Measurements from ENCODE around the gene AIM2. TPM values are rescaled to one million over a fixed set of nuclear protein-coding genes. Genes with fewer than 3 reads are reported as not detected.

AIM2 gene
- total and polyA plus RNA-seq, 10 of the 15 experiments (the other 5 are each of a cell fraction or from before 2014, with no cell fraction given) = 7.9 to 35.7 (median 12.8) TPM

GRCh38 chr1:159120317-159120716 is 43.8 kb upstream of the AIM2 start:
- TF ChIP-seq FOS (IDR thresholded peaks at IDR 0.05; ENCODE audit: borderline replicate concordance, extremely low read depth, insufficient read length) (no peak), CUX1 (IDR thresholded peaks at IDR 0.05; ENCODE audit: insufficient replicate concordance, low read depth, low read length) (no peak), E4F1 (IDR thresholded peaks at IDR 0.05; ENCODE audit: borderline replicate concordance, partially characterized antibody) (no peak), SMAD1 (IDR thresholded peaks at IDR 0.05; ENCODE audit: low read depth, partially characterized antibody) (no peak), ATF3 (IDR thresholded peaks at IDR 0.05; ENCODE audit: borderline replicate concordance, extremely low read depth, low read depth, low read length) (no peak), CHD1 (IDR thresholded peaks at IDR 0.05; ENCODE audit: low read depth, low read length) (no peak), MLLT1 (IDR thresholded peaks at IDR 0.05) (no peak), EGR1 (IDR thresholded peaks at IDR 0.05; ENCODE audit: borderline replicate concordance in 1 of 2, low read depth in 2 of 2, low read length in 2 of 2) (no peak), ESRRA (IDR thresholded peaks at IDR 0.05; ENCODE audit: low read length) (no peak), NBN (IDR thresholded peaks at IDR 0.05) (no peak)
- H3K9ac ChIP-seq (ENCODE audit: control insufficient read depth, insufficient read depth, low read length) = no peak overlapping the region
- intact Hi-C loops (cut with micrococcal nuclease; ENCODE audit: unreplicated experiment) (no loop called here), in situ Hi-C loops (cut with MboI) (no loop called here)
- H3K4me3 ChIP-seq = no peak overlapping the region
- no peak overlapping the region for H2AFZ ChIP-seq (ENCODE audit: control insufficient read depth, low read depth, low read length)
- no peaks in the 10 kb centered on the region for H4K20me1 ChIP-seq (ENCODE audit: control insufficient read depth, insufficient read depth)
- ChIA-PET CTCF (interaction anchor here (0.9 to 2.2 kb wide), 3 partner anchors 12 to 93 kb away, joined by 3 to 11 read pairs (median 5); no protein-coding TSS in a partner anchor), POLR2A (no interaction called here), SMC1A (ENCODE audit: uncharacterized antibody, unreplicated experiment) (interaction anchor here (1.3 to 1.6 kb wide), 2 partner anchors 12 to 42 kb away, joined by 3 to 6 read pairs; no protein-coding TSS in a partner anchor), RAD21 (ENCODE audit: unreplicated experiment) (no interaction called here)
- 48% methylated on average over 4 of the region's 4 CpGs for WGBS (ENCODE audit: insufficient coverage, insufficient replicate concordance, low lambda C conversion rate, missing lambda C conversion rate)
- no peak overlapping the region for H3K27ac ChIP-seq (ENCODE audit: control insufficient read depth, insufficient read depth)
- H3K79me2 ChIP-seq (ENCODE audit: control insufficient read depth, insufficient read depth, low read length) = no peaks in the 10 kb centered on the region
- DNase-seq (ENCODE audit: low read depth, low spot score) (no peak), ATAC-seq (no peak), FAIRE-seq (no peak)
- peaks cover 9% of the 10 kb centered on the region for H3K4me1 ChIP-seq (ENCODE audit: control insufficient read depth, insufficient read depth, low read length)
- no peaks in the 10 kb centered on the region for H3K36me3 ChIP-seq (ENCODE audit: control insufficient read depth in 2 of 2, insufficient read depth in 2 of 2, low read length in 1 of 2)
- BruUV-seq (replicated peaks) = no TSS peak
- no peaks in the 10 kb centered on the region for H3K9me3 ChIP-seq (replicated peaks; ENCODE audit: control insufficient read depth, insufficient read depth, low read length)
- no peak overlapping the region for H3K4me2 ChIP-seq (ENCODE audit: control insufficient read depth, insufficient read depth)
- peaks cover 2 to 11% of the 10 kb centered on the region in 2 experiments; a peak in 3 of 4 replicates for H3K27me3 ChIP-seq (replicated peaks in 1 of 2; ENCODE audit: control insufficient read depth in 2 of 2, insufficient read depth in 2 of 2, low read length in 1 of 2)

All from GM12878 (cell line).